MCF 10A (cell line): ENCODE results near the gene BEND5. TPM values are rescaled to one million over a fixed set of nuclear protein-coding genes. Genes with fewer than 3 reads are reported as not detected.

Source experiments
- BruUV-seq: library from RNA; stranded (reverse); fragments of 400-500 nt; replicated peaks from 2 replicates; lab custom pipeline; 2021; lab: Mats Ljungman, UMichigan
- CTCF ChIA-PET: fragments of 300-600 bp; sonication (Branson Sonifier 250); formaldehyde crosslinking; extraction: SDS; loops from one replicate; lab custom pipeline; 2021; ENCODE audit warnings: antibody characterized with exemption, inconsistent platforms; lab: Yijun Ruan, JAX
- POLR2A ChIA-PET: fragments of 300-600, 350-650 bp; sonication (Branson Sonifier 250); formaldehyde crosslinking; extraction: SDS; loops from one replicate; lab custom pipeline; 2020; ENCODE audit warnings: antibody characterized with exemption, inconsistent platforms; lab: Yijun Ruan, JAX
- DNase-seq: peaks from one replicate; pipeline ENCODE4 v3.0.0-alpha.2; 2018; ENCODE audit not compliant: unreplicated experiment
- H3K27ac Mint-ChIP-seq: one replicate; pipeline ENCODE4 v1.8.0; 2022; ENCODE audit warnings: mild to moderate bottlenecking, low read depth, mixed read lengths; ENCODE audit not compliant: unreplicated experiment
- H3K27me3 Mint-ChIP-seq: one replicate; pipeline ENCODE4 v1.8.0; 2022; ENCODE audit warnings: mixed read lengths; ENCODE audit not compliant: insufficient read depth, unreplicated experiment
- H3K36me3 Mint-ChIP-seq: one replicate; pipeline ENCODE4 v1.8.0; 2022; ENCODE audit warnings: mild to moderate bottlenecking, moderate library complexity, mixed read lengths; ENCODE audit not compliant: insufficient read depth, unreplicated experiment
- H3K4me1 Mint-ChIP-seq: one replicate; pipeline ENCODE4 v1.8.0; 2022; ENCODE audit warnings: mixed read lengths; ENCODE audit not compliant: insufficient read depth, unreplicated experiment
- H3K4me3 Mint-ChIP-seq: one replicate; pipeline ENCODE4 v1.8.0; 2022; ENCODE audit warnings: mild to moderate bottlenecking, moderate library complexity, mixed read lengths; ENCODE audit not compliant: unreplicated experiment
- H3K9me3 Mint-ChIP-seq: one replicate; pipeline ENCODE4 v1.8.0; 2022; ENCODE audit warnings: mixed read lengths; ENCODE audit not compliant: unreplicated experiment
- CTCF ChIP-seq: fragments of 200-600 bp; IDR thresholded peaks from one replicate; pipeline ENCODE4 v1.8.0; 2022; ENCODE audit warnings: antibody characterized with exemption, mild to moderate bottlenecking; ENCODE audit not compliant: unreplicated experiment
- intact Hi-C: fragments of 100-400 bp; cut with micrococcal nuclease; formaldehyde crosslinking; loops from 2 replicates; pipeline ENCODE4 v1.14.1; 2022
- total RNA-seq: library from RNA; stranded (reverse); gene quantifications from 2 replicates; pipeline ENCODE4 v1.2.3, GENCODE V29; 2022

The BEND5 gene
- total RNA-seq, 1 experiment from 2014 or later: not detected

GRCh38 chr1:48746906-48747305 lies 29.8 kb downstream of the BEND5 start:
- TF ChIP-seq CTCF: no peak
- CTCF ChIA-PET: no interaction called here

GRCh38 chr1:48744032-48744431 lies 32.7 kb downstream of the BEND5 start:
- intact Hi-C loops: no loop called here
- POLR2A ChIA-PET: no interaction called here
- H3K9me3 Mint-ChIP-seq: no peaks in the 10 kb centered on the region

More at GRCh38 chr1:48746906-48747305, 29.8 kb downstream of the BEND5 start:
- no peaks in the 10 kb centered on the region for H3K36me3 Mint-ChIP-seq
- H3K27ac Mint-ChIP-seq: no peak overlapping the region
- H3K4me3 Mint-ChIP-seq: no peak overlapping the region
- intact Hi-C loops: no loop called here
- no peak for DNase-seq
- POLR2A ChIA-PET: no interaction called here
- no TSS peak for BruUV-seq
- H3K4me1 Mint-ChIP-seq: no peaks in the 10 kb centered on the region
- H3K27me3 Mint-ChIP-seq: peaks cover 12% of the 10 kb centered on the region
- H3K9me3 Mint-ChIP-seq: no peaks in the 10 kb centered on the region

GRCh38 chr1:48743480-48743879 lies 33.2 kb downstream of the BEND5 start:
- Mint-ChIP-seq H3K4me3 (no peak overlapping the region), H3K4me1 (no peaks in the 10 kb centered on the region), H3K27ac (no peak overlapping the region), H3K27me3 (peaks cover 8% of the 10 kb centered on the region), H3K36me3 (no peaks in the 10 kb centered on the region), H3K9me3 (no peaks in the 10 kb centered on the region)
- no TSS peak for BruUV-seq
- ChIA-PET POLR2A (no interaction called here), CTCF (interaction anchor here (0.8 to 2.2 kb wide), 2 partner anchors 45 to 172 kb away, joined by 3 to 5 read pairs; no protein-coding TSS in a partner anchor)
- no peak for DNase-seq
- no peak for TF ChIP-seq CTCF
- intact Hi-C loops: no loop called here

More at GRCh38 chr1:48744032-48744431, 32.7 kb downstream of the BEND5 start:
- no peak overlapping the region for H3K27ac Mint-ChIP-seq
- CTCF ChIA-PET: interaction anchor here (2.2 kb wide), 1 partner anchor 46 kb away, joined by 5 read pairs; no protein-coding TSS in a partner anchor
- no peak for DNase-seq
- H3K36me3 Mint-ChIP-seq: no peaks in the 10 kb centered on the region
- no TSS peak for BruUV-seq
- TF ChIP-seq CTCF: no peak
- no peaks in the 10 kb centered on the region for H3K4me1 Mint-ChIP-seq
- no peak overlapping the region for H3K4me3 Mint-ChIP-seq
- peaks cover 12% of the 10 kb centered on the region for H3K27me3 Mint-ChIP-seq

- intact Hi-C loops: no loop called here
- POLR2A ChIA-PET: no interaction called here
- no peaks in the 10 kb centered on the region for H3K9me3 Mint-ChIP-seq
- no peak overlapping the region for H3K4me3 Mint-ChIP-seq
- no peak overlapping the region for H3K27ac Mint-ChIP-seq
- H3K4me1 Mint-ChIP-seq: no peaks in the 10 kb centered on the region
- no peak for TF ChIP-seq CTCF
- H3K36me3 Mint-ChIP-seq: no peaks in the 10 kb centered on the region
- CTCF ChIA-PET: no interaction called here
- BruUV-seq: no TSS peak
- H3K27me3 Mint-ChIP-seq: no peaks in the 10 kb centered on the region
- DNase-seq: no peak
Measured at GRCh38 chr1:48741380-48741779, 35.3 kb downstream of the BEND5 start.
